ENCODE measurements around the gene CAPZA1. TPM values are rescaled to one million over a fixed set of nuclear protein-coding genes. Genes with fewer than 3 reads are reported as not detected.

Gene CAPZA1
- total RNA-seq, 2 experiments from 2014 or later: 234 TPM

- BruUV-seq (replicated peaks): no TSS peak
- intact Hi-C loops (cut with micrococcal nuclease; ENCODE audit: unreplicated experiment): loop anchor here (2.0 kb wide), 4 partner anchors 95 to 359 kb away; partner anchors contain the start of genes CAPZA1, LRIG2 and ST7L
- H3K36me3 ChIP-seq (ENCODE audit: insufficient read depth, low read length): no peaks in the 10 kb centered on the region
- H3K4me2 ChIP-seq (ENCODE audit: low read length): peak overlapping the region; percentile 97
- H3K9me2 ChIP-seq (ENCODE audit: insufficient read depth, low read length): no peaks in the 10 kb centered on the region
- H3K79me2 ChIP-seq (ENCODE audit: insufficient read depth, low read depth, low read length): no peaks in the 10 kb centered on the region
- peak; percentile 85 for DNase-seq (ENCODE audit: low spot score)
- H2AFZ ChIP-seq (ENCODE audit: low read length): peak overlapping the region; percentile 46; the same call in 1 of the 2 replicates
- ChIA-PET CTCF (ENCODE audit: unreplicated experiment) (interaction anchor here (1.7 kb wide), 1 partner anchor 9 kb away, joined by 5 read pairs; no protein-coding TSS in a partner anchor), POLR2A (interaction anchor here (0.6 to 1.7 kb wide), 3 partner anchors 96 to 322 kb away, joined by 3 to 5 read pairs (median 5); no protein-coding TSS in a partner anchor)
- no peak overlapping the region for H3K27ac ChIP-seq (ENCODE audit: low read depth, low read length, poor library complexity, severe bottlenecking)
- peak overlapping the region; percentile 78 for H3K4me3 ChIP-seq (ENCODE audit: low read depth, low read length, poor library complexity, severe bottlenecking)
- peaks cover 20% of the 10 kb centered on the region for H3K4me1 ChIP-seq (ENCODE audit: insufficient read depth, low read length, poor library complexity, severe bottlenecking)
- H4K20me1 ChIP-seq (ENCODE audit: insufficient read depth, low read length): no peaks in the 10 kb centered on the region
- TF ChIP-seq CTCF (conservative IDR thresholded peaks at IDR 0.05; ENCODE audit: low read length) (no peak), EZH2phosphoT487 (IDR thresholded peaks at IDR 0.05; ENCODE audit: borderline replicate concordance, low read depth, low read length) (no peak)
- no peaks in the 10 kb centered on the region for H3K9me3 ChIP-seq (ENCODE audit: low read length)
Observed at GRCh38 chr1:112713466-112714312, 94.1 kb downstream of the CAPZA1 start.

GRCh38 chr1:112714313-112715263 is 95.0 kb downstream of the CAPZA1 start:
- CTCF ChIA-PET (ENCODE audit: unreplicated experiment): interaction anchor here (0.6 to 1.7 kb wide), 5 partner anchors 10 to 328 kb away, joined by 3 to 5 read pairs (median 5); no protein-coding TSS in a partner anchor
- TF ChIP-seq CTCF (conservative IDR thresholded peaks at IDR 0.05; ENCODE audit: low read length) (no peak; the same call in 1 of the 2 replicates), EZH2phosphoT487 (IDR thresholded peaks at IDR 0.05; ENCODE audit: borderline replicate concordance, low read depth, low read length) (no peak)
- POLR2A ChIA-PET: interaction anchor here (0.5 to 1.8 kb wide), 13 partner anchors 10 to 1156 kb away, joined by 3 to 7 read pairs (median 5); no protein-coding TSS in a partner anchor
- peak overlapping the region; percentile 97 for H3K4me2 ChIP-seq (ENCODE audit: low read length)
- BruUV-seq (replicated peaks): no TSS peak
- intact Hi-C loops (cut with micrococcal nuclease; ENCODE audit: unreplicated experiment): loop anchor here (2.0 to 5.0 kb wide), 5 partner anchors 96 to 963 kb away; partner anchors contain the start of genes CAPZA1, LRIG2 and ST7L
- H3K9me2 ChIP-seq (ENCODE audit: insufficient read depth, low read length): no peaks in the 10 kb centered on the region
- H3K4me1 ChIP-seq (ENCODE audit: insufficient read depth, low read length, poor library complexity, severe bottlenecking): peaks cover 20% of the 10 kb centered on the region
- H4K20me1 ChIP-seq (ENCODE audit: insufficient read depth, low read length): no peaks in the 10 kb centered on the region
- no peak overlapping the region for H3K27ac ChIP-seq (ENCODE audit: low read depth, low read length, poor library complexity, severe bottlenecking)
- H3K36me3 ChIP-seq (ENCODE audit: insufficient read depth, low read length): no peaks in the 10 kb centered on the region
- H2AFZ ChIP-seq (ENCODE audit: low read length): peak overlapping the region; percentile 46
- no peaks in the 10 kb centered on the region for H3K9me3 ChIP-seq (ENCODE audit: low read length)
- H3K79me2 ChIP-seq (ENCODE audit: insufficient read depth, low read depth, low read length): no peaks in the 10 kb centered on the region
- no peak for DNase-seq (ENCODE audit: low spot score)
- H3K4me3 ChIP-seq (ENCODE audit: low read depth, low read length, poor library complexity, severe bottlenecking): peak overlapping the region; percentile 78

Measured in OCI-LY7 (cell line).